A204.1 (cell line): ENCODE results near the gene NUDT14.

Experiments used
- FAIRE-seq: peaks from 2 replicates; lab custom pipeline; 2012; peaks lifted over from hg19 to GRCh38; lab: Jason Lieb, UNC

The NUDT14 gene

DNA sequence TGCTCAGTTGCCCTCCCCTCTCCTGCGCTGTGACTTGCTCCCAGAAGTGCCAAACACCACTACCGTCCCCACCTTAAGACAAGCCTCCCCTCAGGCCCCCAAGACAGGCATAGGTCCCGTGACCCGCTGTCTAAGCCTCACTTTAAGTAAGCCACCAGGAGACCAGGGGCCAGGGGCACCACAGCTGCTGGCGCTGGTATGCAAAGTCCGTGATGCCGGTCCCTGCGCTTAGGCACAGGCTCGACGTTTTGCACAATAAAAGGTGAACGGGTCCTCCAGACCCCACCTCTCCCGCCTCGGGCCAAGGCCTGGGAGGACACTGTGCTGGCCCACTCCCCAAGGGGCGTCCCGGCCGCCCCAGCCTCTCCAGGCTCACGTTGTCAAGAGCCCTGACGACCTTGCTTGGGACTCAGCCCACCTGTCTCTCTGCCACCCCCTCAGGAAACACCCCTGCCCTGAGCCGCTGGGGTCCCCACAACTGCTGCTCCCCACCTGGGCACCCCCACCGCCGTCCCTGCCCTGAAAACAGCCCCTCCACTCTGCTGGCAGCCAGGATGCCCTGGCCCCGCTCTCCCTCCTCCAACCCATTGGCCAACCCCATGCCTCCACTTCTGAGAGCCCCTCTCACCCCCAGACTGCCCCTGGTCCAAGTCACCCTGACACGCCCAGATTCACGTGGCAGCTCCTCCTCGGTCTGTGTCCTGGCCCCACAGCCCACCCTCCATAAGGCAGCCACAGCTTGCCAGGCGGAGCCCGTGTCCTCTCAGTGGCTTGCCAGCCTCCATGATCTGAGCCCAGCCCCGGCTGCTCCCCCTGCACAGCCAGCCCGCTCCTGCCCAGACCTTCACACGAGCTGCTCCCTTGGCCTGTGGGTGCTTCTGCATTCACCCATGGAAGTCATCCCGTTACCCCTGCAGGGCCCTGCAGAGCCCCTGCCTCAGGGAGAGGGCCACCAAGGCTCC, 24.4 kb downstream of the NUDT14 start:
- FAIRE-seq, result no peak

GRCh38 chr14:105155681-105156413, 25.3 kb downstream of the NUDT14 start:
- FAIRE-seq, result no peak

DNA sequence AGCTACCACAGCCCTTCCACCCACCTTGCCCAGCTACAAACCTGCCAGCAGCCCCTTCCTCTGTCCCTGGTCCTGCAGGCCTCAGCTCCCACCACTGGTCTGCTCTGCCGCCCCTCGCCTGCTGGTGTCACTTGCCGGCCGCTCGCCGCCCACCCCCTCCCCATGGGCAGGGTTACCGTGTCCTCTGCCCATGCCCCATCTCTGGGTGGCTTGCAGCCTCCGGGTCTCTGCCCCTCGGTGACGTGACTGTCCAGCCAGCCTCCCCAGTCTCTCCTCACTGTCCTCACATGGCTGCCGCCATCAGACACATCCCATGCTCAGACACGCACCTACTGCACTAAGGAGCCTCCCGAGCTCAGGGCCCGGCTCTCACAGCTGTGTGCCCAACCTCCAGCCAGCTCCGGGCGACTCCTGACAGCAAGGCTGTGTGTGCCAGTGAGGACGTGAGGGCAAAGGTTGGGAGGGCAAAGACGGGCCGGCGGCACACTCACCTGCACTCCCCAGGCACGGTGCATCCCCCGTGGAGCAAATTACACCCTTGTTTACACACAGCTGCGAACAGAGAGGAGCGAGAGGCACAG, 26.0 kb downstream of the NUDT14 start:
- no peak for FAIRE-seq

DNA sequence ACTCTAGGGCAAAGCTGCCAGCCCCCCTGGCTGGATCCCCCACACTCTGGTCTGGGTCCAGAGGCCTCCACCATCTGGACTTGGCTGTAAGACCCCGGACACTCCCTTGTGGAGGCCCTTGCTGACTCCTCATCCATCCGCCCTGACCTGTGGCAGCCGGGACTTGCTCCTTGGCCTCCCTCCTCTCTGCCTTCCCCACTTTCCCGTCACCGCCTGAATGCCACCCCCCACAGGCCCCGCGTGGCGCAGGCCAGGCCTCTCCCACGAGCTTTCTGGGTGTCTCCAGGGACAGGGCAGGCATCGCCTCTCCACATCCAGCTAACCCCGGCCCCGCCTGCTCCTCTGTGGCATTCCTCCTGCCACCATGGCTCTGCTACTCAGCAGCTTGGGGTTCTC, 26.6 kb downstream of the NUDT14 start:
- FAIRE-seq, result no peak

- FAIRE-seq, result no peak
These were observed 27.2 kb downstream of the NUDT14 start for GRCh38 chr14:105153739-105154475.

DNA sequence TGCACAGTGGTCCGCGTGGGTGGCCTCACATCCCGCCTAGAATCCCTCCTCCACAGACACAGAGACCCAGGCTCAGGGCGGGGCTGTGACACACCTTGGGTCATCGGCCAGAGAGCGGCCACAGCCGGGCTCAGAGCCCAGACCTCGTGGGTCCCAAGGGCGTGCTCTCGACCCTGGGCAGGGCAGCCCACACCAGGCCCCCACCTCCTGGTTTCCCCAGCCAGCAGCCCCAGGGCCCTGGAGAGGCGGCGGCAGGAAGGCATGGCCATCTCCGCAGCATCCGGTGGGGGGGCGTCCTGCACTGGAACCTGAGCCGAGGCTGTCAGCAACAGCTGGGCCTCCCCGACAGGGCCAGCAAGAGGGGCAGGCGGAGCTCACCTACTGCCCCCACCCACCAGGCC, 27.8 kb downstream of the NUDT14 start:
- FAIRE-seq, result no peak

- no peak for FAIRE-seq
These were observed 28.3 kb downstream of the NUDT14 start for GRCh38 chr14:105152794-105153241.

DNA sequence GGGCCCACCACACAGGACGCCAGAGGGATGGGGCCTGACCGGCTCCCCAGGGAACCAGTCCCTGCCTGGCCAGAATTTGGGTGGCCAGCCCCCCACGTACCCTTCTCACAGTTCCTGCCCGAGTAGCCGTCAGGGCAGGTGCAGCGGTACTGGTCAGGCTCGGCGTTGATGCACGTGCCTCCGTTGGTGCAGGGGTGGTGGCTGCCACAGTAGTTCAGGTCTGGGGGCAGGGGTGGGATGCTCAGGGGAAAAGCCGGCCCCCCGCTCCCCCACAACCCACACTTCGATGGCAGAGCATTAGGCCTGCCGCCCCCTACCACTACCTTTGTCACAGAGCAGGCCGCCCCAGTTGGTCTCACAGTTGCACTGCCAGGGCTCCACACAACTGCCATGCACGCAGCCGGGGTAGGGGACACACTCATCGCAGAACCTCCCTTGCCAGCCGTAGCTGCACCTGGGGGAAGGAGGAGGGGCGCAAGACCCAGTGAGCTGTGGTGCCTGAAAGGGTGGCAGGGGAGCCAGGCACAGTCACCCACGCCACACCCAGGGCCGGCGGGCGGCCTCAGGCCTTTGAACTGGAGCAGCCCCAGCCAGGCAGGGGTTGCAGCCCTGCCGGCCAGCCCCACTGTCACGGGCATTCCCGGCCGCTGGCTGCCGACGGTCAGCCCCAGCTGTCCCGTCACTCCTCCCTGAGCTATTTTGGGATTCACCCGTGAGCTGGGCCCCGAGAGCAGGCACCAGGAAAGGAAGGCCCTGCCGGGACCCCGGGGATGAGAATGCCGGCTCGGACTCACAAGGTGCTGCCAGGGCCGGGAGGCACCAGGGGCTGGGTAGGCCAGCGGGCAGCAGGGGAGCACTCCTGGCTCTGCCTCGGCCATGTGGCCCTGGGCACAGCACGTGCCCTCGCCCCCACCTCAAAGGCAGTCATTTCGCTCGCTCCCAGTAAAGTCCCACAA, 29.0 kb downstream of the NUDT14 start:
- FAIRE-seq, result no peak

DNA sequence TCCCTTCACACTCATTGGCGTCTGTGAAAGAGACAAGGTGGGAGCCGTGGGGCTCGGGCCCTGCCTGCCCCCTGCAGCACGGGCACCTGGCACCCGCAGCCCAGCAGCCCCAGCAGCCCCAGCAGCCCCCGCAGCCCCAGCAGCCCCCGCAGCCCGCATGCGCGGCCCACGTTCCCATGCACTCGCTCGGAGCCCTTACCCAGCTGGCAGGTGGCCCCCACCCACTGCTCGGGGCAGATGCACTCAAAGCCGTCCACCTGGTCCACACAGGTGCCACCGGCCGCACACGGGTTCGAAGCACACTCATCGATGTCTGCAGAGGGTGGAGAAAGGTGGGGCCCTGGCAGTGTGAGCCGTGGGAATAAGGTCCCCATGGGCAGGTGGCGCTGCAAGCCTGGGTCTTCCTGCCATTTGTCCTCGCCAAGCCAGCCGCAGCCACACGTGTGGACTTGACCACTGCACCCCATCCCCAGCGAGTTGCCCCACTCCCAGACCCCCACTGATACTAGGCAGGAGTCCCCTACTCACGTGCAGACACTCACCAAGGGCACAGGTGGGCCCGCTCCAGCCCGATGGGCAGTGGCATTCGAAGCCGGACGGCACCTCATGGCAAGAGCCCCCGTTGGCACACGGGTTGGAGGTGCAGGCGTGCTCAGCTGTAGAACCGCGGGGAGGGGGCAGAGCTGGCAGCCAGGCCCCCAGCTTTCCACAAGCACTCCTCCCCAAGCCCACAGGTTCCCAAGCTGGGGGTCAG, 29.9 kb downstream of the NUDT14 start:
- FAIRE-seq, result no peak

DNA sequence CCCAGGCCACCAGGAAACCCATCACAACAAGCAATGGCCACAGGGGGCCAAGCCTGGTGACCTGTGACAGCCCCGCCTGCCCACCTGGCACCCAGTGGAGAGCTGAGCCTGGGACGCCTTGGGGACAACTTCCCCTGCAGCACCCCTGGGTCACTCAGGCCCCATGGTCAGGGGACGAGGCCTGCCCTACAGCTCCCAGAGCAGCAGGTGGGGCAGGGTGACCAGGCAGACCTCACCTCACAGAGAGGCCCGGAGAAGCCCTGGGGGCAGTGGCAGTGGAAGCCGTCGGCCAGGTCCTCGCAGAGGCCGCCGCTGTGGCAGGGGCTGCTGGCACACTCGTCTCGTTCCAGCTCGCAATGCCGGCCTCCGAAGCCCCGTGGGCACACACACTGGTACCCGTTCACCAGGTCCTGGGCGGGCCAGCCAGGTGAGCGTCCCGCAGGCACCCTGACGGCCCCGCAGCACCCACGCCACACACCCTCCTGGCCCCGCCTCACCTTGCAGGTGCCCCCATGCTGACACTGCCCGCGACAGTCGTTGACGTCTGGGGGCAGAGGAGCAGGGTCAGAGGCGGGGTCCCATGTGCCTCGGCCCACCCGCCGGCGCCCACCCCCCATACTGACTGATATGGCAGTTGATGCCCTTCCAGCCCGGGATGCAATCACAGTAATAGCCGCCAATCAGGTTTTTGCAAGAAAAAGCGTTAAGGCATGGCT, 30.6 kb downstream of the NUDT14 start:
- no peak for FAIRE-seq

DNA sequence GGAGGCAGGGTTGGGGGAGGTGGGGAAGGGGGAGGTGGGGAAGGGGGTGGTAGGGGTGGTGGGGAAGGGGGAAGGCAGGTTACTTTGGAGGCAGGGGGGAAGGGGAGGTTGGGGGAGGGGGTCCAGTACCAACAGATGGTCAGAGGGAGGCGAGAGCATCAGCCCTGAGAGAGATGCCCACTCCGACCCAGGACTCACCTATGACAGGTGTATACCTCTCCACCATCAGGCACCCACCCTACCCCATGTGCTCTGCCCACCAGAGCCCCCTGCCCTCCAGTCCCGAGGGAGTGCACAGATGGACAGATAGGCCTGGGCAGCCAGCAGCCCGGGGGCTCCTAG, 31.1 kb downstream of the NUDT14 start:
- FAIRE-seq, result no peak

GRCh38 chr14:105149146-105149781, 31.8 kb downstream of the NUDT14 start:
- no peak for FAIRE-seq

DNA sequence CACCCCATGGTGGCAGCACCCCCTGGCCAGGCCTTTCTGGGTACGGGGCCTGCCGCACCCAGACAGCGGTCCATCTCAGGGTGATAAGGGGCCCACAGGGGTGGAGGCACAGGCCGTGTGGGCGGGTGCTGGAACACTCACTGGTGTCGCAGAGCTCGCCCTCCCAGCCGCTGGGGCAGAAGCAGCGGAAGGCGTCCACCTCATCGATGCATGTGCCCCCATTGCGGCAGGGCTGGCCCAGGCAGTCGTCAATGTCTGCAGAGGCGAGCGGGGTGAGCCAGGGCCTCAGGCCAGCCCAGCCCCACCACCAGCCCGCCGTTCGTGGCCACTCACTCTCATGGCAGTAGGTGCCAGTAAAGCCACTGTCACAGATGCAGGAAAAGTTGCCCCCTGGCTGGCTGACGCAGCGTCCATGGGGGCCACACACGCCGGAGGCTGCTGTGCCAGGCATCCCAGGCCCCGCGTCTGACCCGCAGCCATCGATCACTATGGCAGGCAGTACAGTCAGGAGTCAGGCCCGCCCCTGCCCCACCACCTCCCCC, 32.4 kb downstream of the NUDT14 start:
- FAIRE-seq, result no peak

DNA sequence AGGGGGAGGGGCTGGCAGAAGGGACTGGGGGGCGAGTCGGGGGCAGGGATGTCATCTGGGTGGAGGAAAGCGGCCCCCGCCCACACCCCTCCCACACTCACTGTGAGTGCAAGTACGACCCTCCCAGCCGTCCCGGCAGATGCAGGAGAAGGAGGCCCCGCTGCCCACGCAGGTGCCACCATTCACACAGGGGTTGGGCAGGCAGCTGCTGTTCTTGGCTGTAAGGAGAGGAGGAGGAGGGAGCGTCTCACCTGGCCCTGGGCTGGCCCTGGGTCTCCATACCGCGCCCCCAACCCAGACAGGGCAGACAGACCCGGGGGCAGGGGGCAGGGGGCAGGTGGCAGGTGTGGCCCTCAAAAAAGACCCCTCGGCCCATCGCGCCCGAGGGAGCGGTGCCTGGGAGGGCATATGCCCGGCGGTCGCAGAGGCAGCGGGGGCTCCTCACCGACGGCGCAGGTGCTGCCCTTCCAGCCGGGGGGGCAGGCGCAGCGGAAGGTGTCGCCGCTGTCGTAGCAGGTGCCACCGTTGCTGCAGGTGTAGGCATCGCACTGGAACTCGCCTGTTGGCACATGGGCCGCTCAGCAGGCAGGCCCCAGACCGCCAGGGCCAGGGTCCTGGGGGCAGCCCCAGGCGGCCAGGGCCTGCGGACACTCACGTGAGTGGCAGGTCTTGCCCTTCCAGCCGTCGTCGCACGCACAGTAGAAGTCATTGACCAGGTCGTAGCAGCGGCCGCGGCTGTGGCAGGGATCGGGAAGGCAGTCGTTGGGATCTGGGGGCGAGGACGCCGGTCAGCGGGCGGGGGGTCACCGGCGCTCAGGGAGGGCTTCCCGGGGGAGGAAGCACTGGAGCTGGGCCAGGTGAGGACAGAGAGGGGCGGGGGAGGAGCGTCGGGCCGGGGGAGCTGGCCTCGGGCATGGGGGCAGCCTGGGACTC, 33.2 kb downstream of the NUDT14 start:
- no peak for FAIRE-seq

DNA sequence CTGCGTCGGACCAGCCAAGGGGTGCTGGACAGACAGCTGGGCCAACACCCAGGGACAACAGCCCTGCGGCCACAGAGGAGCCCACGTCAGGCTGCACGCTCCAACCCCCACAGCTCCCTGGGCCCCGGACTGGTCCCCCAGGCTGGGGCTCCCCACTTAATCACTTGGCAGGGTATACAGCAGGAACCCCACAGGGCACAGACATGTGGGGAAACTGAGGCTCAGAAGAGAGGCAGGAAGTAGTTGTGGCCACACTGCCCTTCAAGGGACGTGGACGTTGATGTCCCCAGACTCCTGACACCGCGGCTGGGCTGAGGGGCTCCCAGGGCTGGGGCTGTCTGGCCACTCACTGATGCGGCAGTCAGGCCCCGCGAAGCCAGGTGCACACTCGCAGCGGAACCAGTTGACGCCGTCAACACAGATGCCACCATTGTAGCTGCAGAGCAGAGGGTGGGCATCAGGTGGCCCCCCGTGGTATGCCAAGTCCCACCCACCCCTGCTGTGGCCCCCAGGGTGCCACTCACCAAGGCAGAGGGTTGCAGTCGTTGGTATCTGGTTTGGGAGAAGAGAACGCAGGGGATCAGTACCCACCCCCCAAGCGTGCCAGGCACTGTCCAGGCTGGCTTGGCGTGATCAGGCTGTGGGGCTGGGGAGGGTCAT, 34.0 kb downstream of the NUDT14 start:
- FAIRE-seq, result no peak

DNA sequence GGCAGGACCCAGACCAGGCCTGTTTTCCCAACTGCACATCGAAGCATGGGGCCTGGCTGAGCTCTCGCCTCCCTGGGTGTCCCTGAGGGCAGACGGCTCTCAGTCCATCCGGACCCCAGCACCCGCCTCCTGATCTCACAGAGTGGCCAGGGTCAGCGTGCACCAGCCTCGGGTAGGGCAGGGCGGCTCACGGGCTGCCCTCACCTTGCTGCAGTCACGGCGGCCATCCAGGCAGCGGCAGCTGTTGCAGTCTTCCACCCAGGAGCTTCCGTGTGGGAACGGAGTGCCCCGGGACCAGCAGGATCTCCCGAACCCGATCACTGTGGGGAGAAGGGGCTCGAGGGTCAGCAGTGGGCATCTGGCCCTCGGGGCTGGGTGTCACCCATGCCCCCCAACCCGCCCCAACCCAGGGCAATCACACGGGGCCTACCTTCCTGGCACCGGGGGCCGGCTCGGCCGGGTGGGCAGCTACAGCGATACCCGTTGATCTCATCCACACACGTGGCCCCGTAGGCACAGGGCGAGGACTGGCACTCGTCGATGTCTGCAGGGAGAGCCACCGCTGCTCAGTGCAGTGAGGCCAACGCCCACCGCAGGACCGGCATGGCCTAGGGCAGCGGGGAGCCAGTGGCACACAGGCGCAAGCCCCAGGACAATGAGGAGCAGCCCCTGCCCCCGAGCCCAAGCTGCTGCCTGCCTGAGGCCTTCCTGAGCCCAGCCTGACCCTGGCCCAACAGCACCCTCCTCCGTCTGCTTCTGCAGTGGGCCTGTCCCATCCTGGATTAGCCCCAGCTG, 34.7 kb downstream of the NUDT14 start:
- FAIRE-seq, result no peak
